Mucosa of stomach (tissue), 1 donor: ENCODE measurements around the gene EDRF1.

Experiments
- H3K27me3 ChIP-seq: one replicate; pipeline ENCODE4 v1.7.0; 2013; ENCODE audit warnings: mild to moderate bottlenecking, low read length; ENCODE audit not compliant: control insufficient read depth, insufficient read depth
- H3K36me3 ChIP-seq: one replicate; pipeline ENCODE4 v1.7.0; 2013; ENCODE audit warnings: low read length; ENCODE audit not compliant: control insufficient read depth, insufficient read depth
- H3K4me1 ChIP-seq: one replicate; pipeline ENCODE4 v1.7.0; 2013; ENCODE audit warnings: mild to moderate bottlenecking, low read length; ENCODE audit not compliant: control insufficient read depth, insufficient read depth
- H3K4me3 ChIP-seq: one replicate; pipeline ENCODE4 v1.7.0; 2013; ENCODE audit warnings: low read length
- H3K9ac ChIP-seq: one replicate; pipeline ENCODE4 v1.7.0; 2013; ENCODE audit warnings: mild to moderate bottlenecking, low read length, moderate library complexity
- H3K9me3 ChIP-seq: one replicate; pipeline ENCODE4 v1.7.0; 2013; ENCODE audit warnings: mild to moderate bottlenecking, low read length, moderate library complexity; ENCODE audit not compliant: control insufficient read depth
- donor health status: Pancreatic carcinoma.

The EDRF1 gene

DNA sequence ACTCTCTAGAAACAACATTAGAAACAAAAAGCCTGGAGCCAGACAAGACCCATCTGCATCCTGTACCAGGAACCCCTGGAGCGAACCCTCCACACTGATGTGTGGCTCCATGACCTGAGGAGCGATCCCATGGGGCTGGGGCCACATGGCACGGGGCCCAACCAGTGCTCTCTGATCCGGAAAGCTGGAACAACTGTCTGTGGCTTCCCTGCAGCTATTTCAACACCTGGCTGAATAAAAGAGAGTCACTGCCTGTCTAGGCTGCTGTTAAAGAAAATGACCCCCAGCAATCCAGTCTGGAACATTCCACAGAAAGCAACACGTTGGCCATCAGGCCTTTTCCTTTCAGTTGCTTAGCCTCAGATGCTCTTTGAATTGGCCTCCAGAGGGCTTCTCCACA, 82.6 kb downstream of the EDRF1 start:
- H3K36me3 ChIP-seq, result peaks cover 4% of the 10 kb centered on the region
- no peak overlapping the region for H3K9ac ChIP-seq
- no peak overlapping the region for H3K4me3 ChIP-seq
- no peaks in the 10 kb centered on the region for H3K4me1 ChIP-seq
- no peaks in the 10 kb centered on the region for H3K27me3 ChIP-seq
- no peaks in the 10 kb centered on the region for H3K9me3 ChIP-seq

DNA sequence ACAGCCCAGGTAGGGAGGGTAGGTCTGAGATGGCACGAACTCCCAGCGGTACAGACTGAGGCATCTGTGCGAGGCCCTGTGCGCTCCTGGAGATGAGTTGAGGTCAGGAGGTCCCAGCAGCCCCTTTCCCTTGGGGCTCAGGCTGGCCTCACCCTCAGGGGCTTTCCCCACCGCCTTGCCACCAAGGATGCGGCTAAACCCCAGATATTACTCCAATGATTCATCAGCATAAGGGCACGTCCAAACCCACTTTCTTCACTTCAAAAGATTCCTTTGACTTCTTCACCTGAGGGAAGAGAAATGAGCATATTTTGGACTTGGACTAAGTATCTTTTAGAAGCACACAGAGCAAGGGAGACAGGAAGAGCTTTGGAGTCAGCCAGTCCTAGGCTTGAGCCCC, 83.2 kb downstream of the EDRF1 start:
- peaks cover 4% of the 10 kb centered on the region for H3K36me3 ChIP-seq
- H3K27me3 ChIP-seq, result no peaks in the 10 kb centered on the region
- H3K4me3 ChIP-seq, result no peak overlapping the region
- H3K9me3 ChIP-seq, result no peaks in the 10 kb centered on the region
- H3K9ac ChIP-seq, result no peak overlapping the region
- H3K4me1 ChIP-seq, result no peaks in the 10 kb centered on the region

DNA sequence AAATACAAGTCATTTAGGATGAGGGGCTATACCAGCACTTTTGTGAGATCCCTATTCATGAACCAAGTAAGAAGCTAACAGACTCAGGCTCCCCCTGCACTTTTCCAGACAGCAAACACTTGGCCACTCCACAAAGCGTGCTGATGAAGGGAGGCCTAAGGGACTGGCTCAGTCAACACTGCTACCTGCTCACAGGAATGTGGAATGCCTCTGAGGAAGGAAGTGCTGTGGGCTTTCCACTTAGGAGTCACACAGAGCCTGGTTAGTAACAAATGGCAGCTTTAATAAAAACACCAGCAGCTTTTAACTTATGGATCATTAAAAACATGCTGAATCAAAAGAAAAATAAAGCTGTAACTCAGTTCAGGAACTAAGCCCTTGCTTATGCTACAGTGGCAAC, 88.5 kb downstream of the EDRF1 start:
- H3K9me3 ChIP-seq, result no peaks in the 10 kb centered on the region
- no peaks in the 10 kb centered on the region for H3K4me1 ChIP-seq
- no peak overlapping the region for H3K9ac ChIP-seq
- H3K27me3 ChIP-seq, result no peaks in the 10 kb centered on the region
- H3K36me3 ChIP-seq, result no peaks in the 10 kb centered on the region
- H3K4me3 ChIP-seq, result no peak overlapping the region

DNA sequence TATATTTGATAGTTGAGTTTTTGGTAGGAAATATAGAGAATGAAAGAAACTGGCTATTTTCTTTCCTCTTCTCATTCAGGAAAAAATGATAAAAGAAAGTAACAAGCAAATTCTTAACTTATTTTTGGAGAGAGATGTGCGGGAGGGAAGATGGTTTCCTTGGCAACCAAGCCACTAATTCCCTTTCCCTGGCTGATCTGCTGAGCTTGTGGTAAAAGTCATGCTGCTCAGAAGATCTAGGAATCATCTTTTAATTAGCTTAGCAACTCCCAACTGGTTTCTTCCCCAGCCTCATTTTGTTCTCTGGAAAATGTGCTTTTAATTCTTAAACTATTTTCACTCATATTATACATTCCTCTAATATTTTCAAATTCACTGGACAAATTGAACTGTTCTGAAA, 91.7 kb downstream of the EDRF1 start:
- Histone ChIP-seq H3K27me3 (no peaks in the 10 kb centered on the region), H3K9ac (no peak overlapping the region), H3K4me1 (no peaks in the 10 kb centered on the region), H3K9me3 (no peaks in the 10 kb centered on the region), H3K4me3 (no peak overlapping the region), H3K36me3 (no peaks in the 10 kb centered on the region)

DNA sequence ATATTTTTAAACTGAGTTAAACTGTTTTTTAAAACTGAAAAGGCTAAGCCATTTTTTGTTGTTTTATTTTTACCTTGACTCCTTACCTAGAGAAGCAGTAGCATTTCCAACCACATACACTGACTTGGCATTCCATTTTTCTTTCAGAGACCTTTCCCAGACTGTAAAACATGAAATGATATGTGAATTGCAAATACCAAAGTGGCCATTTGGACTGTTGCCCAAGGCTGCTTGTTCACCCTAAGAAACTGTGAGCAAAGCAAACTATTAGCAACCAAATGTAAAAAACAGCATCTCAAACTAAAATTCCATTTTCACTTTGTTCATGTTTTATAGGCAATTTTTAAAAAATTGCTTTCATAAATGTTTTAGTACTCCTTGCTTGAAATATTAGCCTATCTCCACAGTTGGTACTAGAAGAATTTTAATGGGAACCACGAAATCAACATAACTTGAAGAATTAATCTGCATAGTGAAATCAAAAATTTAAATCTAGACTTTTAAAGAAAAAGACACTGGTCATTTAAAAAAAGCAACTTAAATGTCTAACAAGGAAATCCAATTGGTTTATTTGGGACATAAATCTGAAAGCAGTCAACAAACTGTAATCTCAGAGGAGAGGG, 92.7 kb downstream of the EDRF1 start:
- Histone ChIP-seq H3K9ac (no peak overlapping the region), H3K4me3 (no peak overlapping the region), H3K27me3 (no peaks in the 10 kb centered on the region), H3K9me3 (no peaks in the 10 kb centered on the region), H3K4me1 (no peaks in the 10 kb centered on the region), H3K36me3 (no peaks in the 10 kb centered on the region)
